Esophagus muscularis mucosa (tissue), 4 donors: ENCODE data around the gene CDC45. TPM values are rescaled to one million over a fixed set of nuclear protein-coding genes. Genes with fewer than 3 reads are reported as not detected.
"Not testable (repeated sequence)": the region's sequence is repeated elsewhere in the genome, so short reads cannot be mapped to it uniquely, and the experiment has no call there.

Source experiments
- DNase-seq: peaks from one replicate; pipeline ENCODE4 v3.0.0-alpha.2; 2017; ENCODE audit errors: extremely low spot score
- H3K27ac ChIP-seq, 4 donors: fragments of 200-600 bp; sonication (generic); replicated peaks in 1 of 4; 1 replicate in 3 of 4; 2 replicates in 1 of 4; pipeline ENCODE4 v1.5.1; 2016 to 2019; ENCODE audit warnings: mild to moderate bottlenecking in 1 of 4
- H3K27me3 ChIP-seq, 4 donors: fragments of 200-600 bp; sonication (generic); one replicate each; pipeline versions ENCODE4 v1.5.1 to v1.6.0; 2016 to 2019
- H3K36me3 ChIP-seq, 4 donors: fragments of 200-600 bp; sonication (generic); one replicate each; pipeline ENCODE4 v1.5.1; 2016 to 2019
- H3K4me1 ChIP-seq, 4 donors: fragments of 200-600 bp; sonication (generic); one replicate each; pipeline ENCODE4 v1.5.1; 2016 to 2019
- H3K4me3 ChIP-seq, 4 donors: fragments of 200-600 bp; sonication (generic); 1 replicate in 2 of 4; 2 replicates in 2 of 4; pipeline ENCODE4 v1.5.1; 2016 to 2019; ENCODE audit warnings: mild to moderate bottlenecking in 4 of 4, moderate library complexity in 1 of 4
- H3K9me3 ChIP-seq, 4 donors: fragments of 200-600 bp; sonication (generic); 1 replicate in 3 of 4; 2 replicates in 1 of 4; pipeline ENCODE4 v1.5.1; 2016 to 2019
- EP300 ChIP-seq: sonication (generic); formaldehyde crosslinking; IDR thresholded peaks from one replicate; pipeline ENCODE4 v1.6.1; 2017; ENCODE audit warnings: antibody characterized with exemption
- POLR2A ChIP-seq: fragments of 450-650 bp; IDR thresholded peaks from one replicate; pipeline ENCODE4 v1.6.1; 2017; ENCODE audit warnings: antibody characterized with exemption, moderate library complexity, mild to moderate bottlenecking, low read depth
- POLR2AphosphoS5 ChIP-seq, 2 donors: sonication (generic); formaldehyde crosslinking; IDR thresholded peaks; one replicate each; pipeline ENCODE4 v1.6.1; 2017; ENCODE audit warnings: antibody characterized with exemption in 2 of 2
- WGBS: methylation state at CpG from one replicate; pipeline ENCODE4 v1.1.5; 2018; 5-methylcytosine and 5-hydroxymethylcytosine counted together
- intact Hi-C: fragments of 100-400 bp; cut with DNase I; formaldehyde crosslinking; loops from one replicate; pipeline ENCODE4 v1.15.1; 2023
- total RNA-seq, 4 donors: library from RNA; depleted of rRNA; stranded (reverse); fragments of >200 nt; gene quantifications; one replicate each; pipeline versions ENCODE4 v1.1.0 to v1.2.1, GENCODE V29; 2016
- TF ChIP-seq, protein P1 (sequence below), 3 experiments: fragments of 200-600 bp in 2 of 3; fragments of 450-650 bp in 1 of 3; sonication (generic) in 2 of 3; IDR thresholded peaks; one replicate each; pipeline ENCODE4 v1.5.1; 2017 to 2019; ENCODE audit warnings: antibody characterized with exemption in 3 of 3, mild to moderate bottlenecking in 2 of 3, moderate library complexity in 1 of 3

Gene CDC45
- total RNA-seq, 4 donors from 2014 or later, result 0.32 to 1.1 (median 0.42) TPM; not detected in 1

DNA sequence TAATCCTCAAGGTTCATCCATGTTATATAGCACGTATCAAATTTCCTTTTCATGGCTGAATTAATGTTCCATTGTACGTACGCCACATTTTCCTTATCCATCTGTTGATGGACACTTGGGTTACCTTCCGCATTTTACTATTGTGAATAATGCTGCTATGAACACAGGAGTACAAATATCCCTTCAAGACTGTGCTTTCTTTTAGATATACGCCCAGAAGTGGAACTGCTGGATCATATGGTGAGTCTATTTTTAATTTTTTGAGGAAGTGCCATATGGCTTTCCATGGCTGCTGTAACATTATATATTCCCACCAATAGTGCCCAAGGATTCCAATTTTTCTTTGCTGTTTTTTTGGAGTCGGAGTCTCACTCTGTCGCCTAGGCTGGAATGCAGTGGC, 41.4 kb upstream of the CDC45 start:
- no peak for DNase-seq
- Histone ChIP-seq H3K27me3 (no peaks in the 10 kb centered on the region), H3K4me1 (peaks cover 5 to 14% (median 7%) of the 10 kb centered on the region in 4 donors), H3K4me3 (no peak overlapping the region), H3K36me3 (peaks cover 15 to 65% (median 31%) of the 10 kb centered on the region in 4 donors), H3K9me3 (no peaks in the 10 kb centered on the region), H3K27ac (no peak overlapping the region)
- intact Hi-C loops, result no loop called here
- no peak for TF ChIP-seq EP300
- WGBS, result 91% methylated on average over 7 of the region's 7 CpGs

DNA sequence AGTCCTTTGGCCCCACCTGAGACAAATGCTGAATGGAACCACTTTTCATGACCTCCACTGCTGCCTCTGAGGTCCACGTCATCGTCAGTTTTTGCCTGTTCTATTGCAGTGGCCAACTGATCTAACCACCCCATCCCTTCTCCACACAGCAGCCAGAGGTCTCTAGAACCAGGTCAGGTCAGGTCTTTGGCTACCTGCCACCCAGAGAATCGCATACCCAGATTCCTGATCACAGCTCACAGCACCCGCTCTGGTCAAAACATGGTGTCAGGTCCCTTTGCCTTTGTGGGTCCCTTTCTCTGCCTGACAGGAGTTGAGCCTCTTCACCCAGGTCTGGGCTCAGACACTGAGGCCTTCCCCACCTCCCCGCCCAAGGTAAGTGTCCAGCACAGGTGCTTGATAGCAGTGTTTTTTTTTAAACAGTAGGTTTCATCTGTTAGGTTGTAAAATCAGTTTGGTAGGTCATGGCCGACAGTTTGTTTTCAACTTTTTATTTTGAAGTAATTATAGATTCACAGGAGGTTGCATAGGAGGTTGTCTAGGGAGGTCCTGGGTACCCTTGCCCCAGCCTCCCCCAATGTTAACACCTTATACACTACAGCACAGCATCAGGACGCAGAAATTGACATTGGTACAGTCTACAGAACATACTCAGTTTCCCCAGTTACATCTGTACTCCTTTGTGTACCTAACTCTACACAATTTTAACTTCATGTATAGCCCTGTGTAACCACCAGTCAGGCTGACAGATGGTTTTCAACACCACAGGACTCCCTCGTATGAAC, 39.1 kb upstream of the CDC45 start:
- Histone ChIP-seq H3K9me3 (no peaks in the 10 kb centered on the region), H3K27ac (no peak overlapping the region), H3K36me3 (peaks cover 16 to 67% (median 37%) of the 10 kb centered on the region in 4 donors), H3K4me1 (peaks cover 4 to 22% (median 7%) of the 10 kb centered on the region in 4 donors), H3K27me3 (no peaks in the 10 kb centered on the region), H3K4me3 (no peak overlapping the region)
- WGBS, result 88% methylated on average over 6 of the region's 8 CpGs
- DNase-seq, result no peak
- TF ChIP-seq POLR2AphosphoS5 (IDR thresholded peaks at IDR 0.05) (no peak), POLR2A (no peak), EP300 (no peak)
- TF ChIP-seq, protein P1, sequence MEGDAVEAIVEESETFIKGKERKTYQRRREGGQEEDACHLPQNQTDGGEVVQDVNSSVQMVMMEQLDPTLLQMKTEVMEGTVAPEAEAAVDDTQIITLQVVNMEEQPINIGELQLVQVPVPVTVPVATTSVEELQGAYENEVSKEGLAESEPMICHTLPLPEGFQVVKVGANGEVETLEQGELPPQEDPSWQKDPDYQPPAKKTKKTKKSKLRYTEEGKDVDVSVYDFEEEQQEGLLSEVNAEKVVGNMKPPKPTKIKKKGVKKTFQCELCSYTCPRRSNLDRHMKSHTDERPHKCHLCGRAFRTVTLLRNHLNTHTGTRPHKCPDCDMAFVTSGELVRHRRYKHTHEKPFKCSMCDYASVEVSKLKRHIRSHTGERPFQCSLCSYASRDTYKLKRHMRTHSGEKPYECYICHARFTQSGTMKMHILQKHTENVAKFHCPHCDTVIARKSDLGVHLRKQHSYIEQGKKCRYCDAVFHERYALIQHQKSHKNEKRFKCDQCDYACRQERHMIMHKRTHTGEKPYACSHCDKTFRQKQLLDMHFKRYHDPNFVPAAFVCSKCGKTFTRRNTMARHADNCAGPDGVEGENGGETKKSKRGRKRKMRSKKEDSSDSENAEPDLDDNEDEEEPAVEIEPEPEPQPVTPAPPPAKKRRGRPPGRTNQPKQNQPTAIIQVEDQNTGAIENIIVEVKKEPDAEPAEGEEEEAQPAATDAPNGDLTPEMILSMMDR (IDR thresholded peaks at IDR 0.05), result no peak
- intact Hi-C loops, result no loop called here

DNA sequence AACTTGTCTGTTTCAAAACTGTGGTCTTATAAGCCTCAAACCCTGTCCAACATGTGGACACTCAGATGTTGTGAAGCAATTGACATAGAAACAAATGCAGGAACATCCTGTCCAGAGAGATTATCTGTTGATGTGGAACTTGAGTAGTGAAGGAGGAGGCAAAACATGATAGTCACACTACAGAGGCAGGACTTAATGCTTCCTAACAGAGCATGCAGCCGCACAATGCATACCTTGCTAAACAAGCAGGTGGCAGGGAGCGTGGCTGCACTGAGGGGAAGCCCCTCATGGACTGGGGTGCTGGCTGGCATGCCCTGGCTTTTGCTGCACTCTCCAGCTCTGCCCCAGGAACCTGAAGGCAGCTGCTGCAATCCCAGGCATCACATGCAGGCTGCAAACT, 37.6 kb upstream of the CDC45 start:
- H3K4me1 ChIP-seq, result peaks cover 18 to 37% (median 19%) of the 10 kb centered on the region in 4 donors
- 100% methylated on average over 2 of the region's 2 CpGs for WGBS
- no peaks in the 10 kb centered on the region for H3K27me3 ChIP-seq
- intact Hi-C loops, result no loop called here
- no peak overlapping the region for H3K27ac ChIP-seq
- H3K9me3 ChIP-seq, result no peaks in the 10 kb centered on the region
- DNase-seq, result no peak
- no peak overlapping the region for H3K4me3 ChIP-seq
- peaks cover 13 to 51% (median 21%) of the 10 kb centered on the region in 4 donors for H3K36me3 ChIP-seq
- TF ChIP-seq EP300 (no peak), POLR2AphosphoS5 (IDR thresholded peaks at IDR 0.05) (no peak), POLR2A (no peak)
- TF ChIP-seq, protein P1 (IDR thresholded peaks at IDR 0.05), result no peak

DNA sequence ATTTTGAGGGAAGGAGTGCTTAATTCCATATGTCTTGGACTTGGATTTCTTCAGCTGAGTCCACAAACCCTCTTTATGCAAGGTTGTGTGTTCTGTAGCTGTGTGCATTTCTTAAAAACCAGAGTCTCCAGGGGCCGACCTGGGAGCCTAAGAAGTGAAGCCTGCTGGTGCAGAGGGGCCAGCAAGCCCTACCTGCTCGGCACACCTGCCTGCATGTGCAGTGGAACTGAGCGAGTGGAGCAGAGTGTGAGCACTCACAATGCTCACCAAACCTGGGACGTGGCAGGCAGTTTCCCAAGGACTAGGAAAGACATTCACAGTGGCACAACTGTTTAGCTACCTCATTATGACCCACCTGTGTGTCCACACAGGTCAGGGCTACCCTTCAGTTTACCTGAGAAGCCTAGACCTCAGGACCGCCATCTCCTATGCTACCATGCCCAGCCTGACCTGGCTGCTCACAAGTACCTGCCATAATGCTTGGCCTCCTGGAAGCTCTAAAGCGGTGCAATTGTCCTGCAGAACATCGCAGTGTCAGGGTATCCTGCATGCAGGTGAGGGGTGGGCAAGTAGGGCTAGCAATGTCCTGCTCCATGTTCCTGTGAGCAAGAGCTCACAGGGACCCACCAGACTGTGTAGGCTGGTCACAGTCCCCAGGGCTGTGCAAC, 36.0 kb upstream of the CDC45 start:
- WGBS, result 77% methylated on average over 7 of the region's 7 CpGs
- intact Hi-C loops, result no loop called here

DNA sequence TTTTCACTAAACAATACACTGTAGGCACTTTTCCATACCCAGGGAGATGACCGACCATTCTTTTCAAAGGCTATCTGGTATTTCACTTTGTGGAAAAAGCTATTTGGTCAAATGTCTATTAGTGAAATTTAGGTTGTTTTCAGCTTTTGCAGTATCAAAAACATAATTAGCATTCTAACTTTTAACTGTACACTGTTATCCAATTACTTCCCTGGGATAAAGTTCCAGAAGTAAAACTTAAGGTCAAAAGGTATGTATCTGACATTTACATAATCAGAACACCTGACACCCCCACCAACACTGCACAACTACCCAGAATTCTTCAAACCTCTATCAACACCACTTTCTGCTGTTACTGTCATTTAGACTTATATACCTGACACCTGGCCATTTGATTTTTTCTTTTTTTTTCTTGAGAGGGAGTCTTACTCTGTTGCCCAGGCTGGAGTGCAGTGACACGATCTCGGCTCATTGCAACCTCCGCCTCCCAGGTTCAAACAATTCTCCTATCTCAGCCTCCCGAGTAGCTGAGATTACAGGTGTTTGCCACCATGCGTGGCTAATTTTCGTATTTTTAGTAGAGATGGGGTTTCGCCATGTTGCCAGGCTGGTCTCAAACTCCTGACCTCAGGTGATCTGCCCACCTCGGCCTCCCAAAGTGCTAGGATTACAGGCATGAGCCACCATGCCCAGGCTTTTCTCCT, 34.3 kb upstream of the CDC45 start:
- H3K27ac ChIP-seq, result not testable (repeated sequence)
- WGBS, result 94% methylated on average over 9 of the region's 9 CpGs

More for the DNA sequence above, 36.0 kb upstream of the CDC45 start:
- Histone ChIP-seq H3K27me3 (no peaks in the 10 kb centered on the region), H3K4me1 (peaks cover 19 to 47% (median 27%) of the 10 kb centered on the region in 4 donors), H3K36me3 (peaks cover 13 to 38% (median 21%) of the 10 kb centered on the region in 4 donors), H3K27ac (no peak overlapping the region), H3K4me3 (no peak overlapping the region), H3K9me3 (no peaks in the 10 kb centered on the region)
- TF ChIP-seq, protein P1 (IDR thresholded peaks at IDR 0.05), result no peak
- TF ChIP-seq EP300 (no peak), POLR2AphosphoS5 (IDR thresholded peaks at IDR 0.05) (no peak), POLR2A (no peak)
- DNase-seq, result no peak

More for the DNA sequence above, 34.3 kb upstream of the CDC45 start:
- Histone ChIP-seq H3K36me3 (peaks cover 10 to 43% (median 27%) of the 10 kb centered on the region in 4 donors), H3K4me1 (peaks cover 19 to 53% (median 29%) of the 10 kb centered on the region in 4 donors)
- H3K9me3 ChIP-seq, H3K27me3 ChIP-seq, intact Hi-C loops, DNase-seq, H3K4me3 ChIP-seq: not testable (repeated sequence)
